ENCODE measurements around the gene CTNNA1. TPM values are rescaled to one million over a fixed set of nuclear protein-coding genes. Genes with fewer than 3 reads are reported as not detected.
"Not testable (repeated sequence)": the region's sequence is repeated elsewhere in the genome, so short reads cannot be mapped to it uniquely, and the experiment has no call there.

CTNNA1 gene
- polyA plus RNA-seq, 3 donors = 74.0 to 172 (median 129) TPM

DNA sequence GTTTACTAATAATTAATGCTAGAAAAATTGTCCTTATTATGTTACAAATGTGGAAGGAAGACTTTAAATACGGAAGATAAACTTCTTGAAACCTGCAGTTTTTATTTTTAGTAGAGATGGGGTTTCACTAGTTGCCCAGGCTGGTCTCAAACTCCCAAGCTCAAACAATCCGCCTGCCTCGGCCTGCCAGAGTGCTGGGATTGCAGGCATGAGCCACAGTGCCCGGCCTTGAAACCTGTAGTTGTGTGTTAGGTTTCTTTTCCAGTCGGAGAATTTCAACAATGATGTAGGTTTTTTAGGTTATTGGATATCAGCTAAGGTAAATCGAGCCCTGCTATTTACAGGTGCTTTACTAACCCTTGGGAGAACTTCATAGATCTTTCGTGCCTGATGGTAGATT, 30.8 kb downstream of the CTNNA1 start:
- 71 to 94% (median 94%) methylated on average over 7 of the region's 7 CpGs for WGBS, 3 donors
- no peak overlapping the region for H3K27ac ChIP-seq (ENCODE audit: low read depth, low read length)

- 97 to 100% (median 100%) methylated on average over 1 of the region's 1 CpG for whole genome bisulfite sequencing, 3 donors
- H3K27ac ChIP-seq (ENCODE audit: low read depth, low read length) = no peak overlapping the region
Measured at GRCh38 chr5:138784590-138784989, 31.4 kb downstream of the CTNNA1 start.

- no peak overlapping the region for H3K27ac ChIP-seq (ENCODE audit: low read depth, low read length)
Measured at GRCh38 chr5:138789771-138790242, 36.6 kb downstream of the CTNNA1 start.

GRCh38 chr5:138790684-138791083, 37.5 kb downstream of the CTNNA1 start:
- no peak overlapping the region for H3K27ac ChIP-seq (ENCODE audit: low read depth, low read length)
- WGBS, 3 donors = 39 to 84% (median 80%) methylated on average over 1 of the region's 1 CpG

GRCh38 chr5:138792195-138792790, 39.1 kb downstream of the CTNNA1 start:
- H3K27ac ChIP-seq (ENCODE audit: low read depth, low read length) = no peak overlapping the region

GRCh38 chr5:138793575-138793974, 40.4 kb downstream of the CTNNA1 start:
- no peak overlapping the region for H3K27ac ChIP-seq (ENCODE audit: low read depth, low read length)

More at GRCh38 chr5:138792195-138792790, 39.1 kb downstream of the CTNNA1 start:
- 73 to 77% (median 74%) methylated on average over 4 of the region's 4 CpGs for WGBS, 3 donors

DNA sequence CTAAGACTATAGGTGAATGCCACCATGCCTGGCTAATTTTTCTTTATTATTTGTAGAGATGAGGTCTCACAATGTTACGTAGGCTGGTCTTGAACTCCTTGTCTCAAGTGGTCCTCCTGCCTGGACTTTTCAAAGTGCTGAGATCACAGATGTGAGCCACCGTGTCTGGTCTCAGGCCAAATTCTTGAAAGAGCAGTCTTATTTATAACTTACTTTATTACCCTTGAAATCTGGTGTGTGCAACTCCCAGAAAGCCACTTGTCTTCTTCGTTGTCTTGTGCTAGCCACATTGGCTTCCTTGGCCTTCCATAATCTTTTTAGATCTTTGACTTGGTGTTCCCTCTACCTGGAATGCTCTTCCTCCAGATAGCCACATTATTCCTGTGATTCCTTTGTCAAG, 50.1 kb downstream of the CTNNA1 start:
- 84 to 94% (median 93%) methylated on average over 3 of the region's 3 CpGs for WGBS, 3 donors
- no peak overlapping the region for H3K27ac ChIP-seq (ENCODE audit: low read depth, low read length)

GRCh38 chr5:138803935-138804334, 50.7 kb downstream of the CTNNA1 start:
- 88 to 98% (median 93%) methylated on average over 1 of the region's 1 CpG for WGBS, 3 donors
- H3K27ac ChIP-seq (ENCODE audit: low read depth, low read length) = no peak overlapping the region

DNA sequence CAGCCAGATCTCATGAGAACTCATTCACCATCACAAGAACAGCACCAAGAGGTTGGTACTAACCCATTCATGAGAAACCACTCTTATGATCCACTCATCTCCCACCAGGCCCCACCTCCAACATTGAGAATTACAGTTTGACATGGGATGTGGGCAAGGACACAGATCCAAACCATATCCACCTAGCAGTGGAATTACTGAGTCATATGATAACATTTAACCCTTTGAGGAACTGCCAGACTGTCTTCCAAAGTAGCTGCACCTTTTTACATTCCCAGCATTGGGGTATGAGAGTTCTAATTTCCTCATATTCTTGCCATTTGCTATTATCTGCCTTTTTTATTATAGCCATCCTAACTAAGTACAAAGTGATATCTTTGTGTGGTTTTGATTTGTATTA, 51.9 kb downstream of the CTNNA1 start:
- no peak overlapping the region for H3K27ac ChIP-seq (ENCODE audit: low read depth, low read length)

DNA sequence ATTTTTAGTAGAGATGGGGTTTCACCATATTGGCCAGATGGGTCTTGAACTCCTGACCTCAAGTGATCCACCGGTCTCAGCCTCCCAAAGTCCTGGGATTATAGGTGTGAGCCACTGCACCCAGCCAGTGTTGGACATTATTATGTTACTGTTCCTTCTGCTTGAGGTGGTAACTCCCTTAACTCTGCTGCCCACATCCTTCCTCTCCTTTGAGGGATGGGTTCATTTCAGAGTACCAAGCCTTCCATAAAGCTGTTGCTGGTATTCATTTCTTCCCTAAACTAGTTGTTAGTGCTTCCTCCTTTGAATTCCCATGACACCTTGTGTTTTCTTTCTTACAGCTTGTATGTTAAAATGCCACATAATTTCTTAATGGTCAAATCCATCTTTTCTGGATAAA, 54.0 kb downstream of the CTNNA1 start:
- H3K27ac ChIP-seq (ENCODE audit: low read depth, low read length) = no peak overlapping the region
- WGBS, 3 donors = 71 to 93% (median 79%) methylated on average over 1 of the region's 1 CpG

GRCh38 chr5:138809391-138809790, 56.2 kb downstream of the CTNNA1 start:
- no peak overlapping the region for H3K27ac ChIP-seq (ENCODE audit: low read depth, low read length)

GRCh38 chr5:138810861-138811260, 57.6 kb downstream of the CTNNA1 start:
- WGBS, 3 donors = 95 to 97% (median 96%) methylated on average over 11 to 19 of the region's 35 CpGs
- not testable (repeated sequence) for H3K27ac ChIP-seq (ENCODE audit: low read depth, low read length)

DNA sequence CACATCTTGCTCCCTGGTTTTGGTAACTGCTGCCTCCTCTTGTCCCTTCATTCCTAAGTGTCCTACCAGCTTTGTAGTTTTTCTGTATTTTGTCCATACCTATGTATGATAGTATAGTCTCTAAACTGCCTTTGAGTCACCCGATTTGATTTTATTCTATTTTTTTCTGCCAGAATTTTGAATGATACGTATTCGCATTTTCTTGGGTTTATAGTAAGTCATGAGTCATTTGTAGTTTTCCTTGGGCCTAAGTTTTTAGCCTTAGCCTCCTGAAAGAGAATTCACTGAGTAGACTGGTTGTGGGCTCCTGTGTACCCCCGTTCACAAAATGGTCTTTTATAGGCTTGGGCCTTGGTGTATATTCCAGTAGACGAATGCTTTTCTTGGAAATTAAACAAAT, 62.3 kb downstream of the CTNNA1 start:
- 96 to 97% (median 96%) methylated on average over 5 of the region's 5 CpGs for WGBS, 3 donors
- no peak overlapping the region for H3K27ac ChIP-seq (ENCODE audit: low read depth, low read length)

DNA sequence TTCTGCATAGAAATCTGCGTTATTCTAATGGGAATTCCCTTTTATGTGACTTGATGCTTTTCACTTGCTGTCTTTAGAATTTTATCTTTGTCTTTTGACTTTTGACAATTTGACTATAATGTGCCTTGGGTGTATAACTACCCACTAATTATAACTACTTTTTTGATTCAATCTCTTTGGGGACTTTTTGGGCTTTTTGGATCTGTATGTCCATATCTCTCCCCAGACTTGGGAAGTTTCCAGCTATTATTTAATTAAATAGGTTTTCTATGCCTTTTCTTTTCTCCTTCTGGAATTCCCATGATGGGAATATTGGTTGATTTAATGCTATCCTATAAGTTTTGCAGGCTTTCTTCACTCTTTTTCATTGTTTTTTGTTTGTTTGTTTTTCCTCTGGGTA, 64.0 kb downstream of the CTNNA1 start:
- WGBS, 3 donors = 97 to 100% (median 98%) methylated on average over 1 of the region's 1 CpG
- H3K27ac ChIP-seq (ENCODE audit: low read depth, low read length) = no peak overlapping the region

DNA sequence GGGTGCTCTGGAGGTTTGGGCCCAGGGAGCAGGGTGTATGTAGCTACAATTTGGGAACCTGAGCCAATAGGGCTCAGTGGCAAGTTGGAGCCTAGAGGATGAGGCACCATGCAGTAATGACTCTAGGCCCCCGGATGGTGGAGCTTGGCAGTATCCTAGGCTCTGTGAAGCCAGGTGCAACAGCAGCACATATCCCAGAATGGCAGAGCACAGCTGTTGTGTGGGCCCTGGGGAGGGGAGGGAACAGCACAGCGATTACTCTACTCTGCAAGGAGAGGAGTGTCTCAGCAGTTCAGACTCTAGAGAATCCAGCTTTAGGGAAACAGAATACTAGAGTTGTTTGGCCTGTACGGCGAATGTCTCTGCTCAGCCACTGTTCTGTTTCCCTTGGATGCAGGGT, 65.9 kb downstream of the CTNNA1 start:
- 74 to 94% (median 85%) methylated on average over 4 of the region's 4 CpGs for WGBS, 3 donors
- no peak overlapping the region for H3K27ac ChIP-seq (ENCODE audit: low read depth, low read length)

- H3K27ac ChIP-seq (ENCODE audit: low read depth, low read length) = no peak overlapping the region
- WGBS, 3 donors = 72 to 95% (median 92%) methylated on average over 3 of the region's 3 CpGs
Measured at GRCh38 chr5:138820695-138821094, 67.5 kb downstream of the CTNNA1 start.

GRCh38 chr5:138824516-138824915, 71.3 kb downstream of the CTNNA1 start:
- H3K27ac ChIP-seq (ENCODE audit: low read depth, low read length) = no peak overlapping the region
- 69 to 73% (median 72%) methylated on average over 7 of the region's 7 CpGs for WGBS, 3 donors

- 48 to 53% (median 52%) methylated on average over 5 of the region's 5 CpGs for WGBS, 3 donors
- no peak overlapping the region for H3K27ac ChIP-seq (ENCODE audit: low read depth, low read length)
Measured at GRCh38 chr5:138824924-138825863, 72.0 kb downstream of the CTNNA1 start.

GRCh38 chr5:138828556-138828955, 75.3 kb downstream of the CTNNA1 start:
- H3K27ac ChIP-seq (ENCODE audit: low read depth, low read length) = no peak overlapping the region
- WGBS, 3 donors = 74 to 84% (median 84%) methylated on average over 4 of the region's 4 CpGs

GRCh38 chr5:138829341-138829740, 76.1 kb downstream of the CTNNA1 start:
- no peak overlapping the region for H3K27ac ChIP-seq (ENCODE audit: low read depth, low read length)
- WGBS, 3 donors = 93 to 98% (median 96%) methylated on average over 3 of the region's 3 CpGs
